Measurements from ENCODE around the gene C4orf50.

C4orf50 gene

DNA sequence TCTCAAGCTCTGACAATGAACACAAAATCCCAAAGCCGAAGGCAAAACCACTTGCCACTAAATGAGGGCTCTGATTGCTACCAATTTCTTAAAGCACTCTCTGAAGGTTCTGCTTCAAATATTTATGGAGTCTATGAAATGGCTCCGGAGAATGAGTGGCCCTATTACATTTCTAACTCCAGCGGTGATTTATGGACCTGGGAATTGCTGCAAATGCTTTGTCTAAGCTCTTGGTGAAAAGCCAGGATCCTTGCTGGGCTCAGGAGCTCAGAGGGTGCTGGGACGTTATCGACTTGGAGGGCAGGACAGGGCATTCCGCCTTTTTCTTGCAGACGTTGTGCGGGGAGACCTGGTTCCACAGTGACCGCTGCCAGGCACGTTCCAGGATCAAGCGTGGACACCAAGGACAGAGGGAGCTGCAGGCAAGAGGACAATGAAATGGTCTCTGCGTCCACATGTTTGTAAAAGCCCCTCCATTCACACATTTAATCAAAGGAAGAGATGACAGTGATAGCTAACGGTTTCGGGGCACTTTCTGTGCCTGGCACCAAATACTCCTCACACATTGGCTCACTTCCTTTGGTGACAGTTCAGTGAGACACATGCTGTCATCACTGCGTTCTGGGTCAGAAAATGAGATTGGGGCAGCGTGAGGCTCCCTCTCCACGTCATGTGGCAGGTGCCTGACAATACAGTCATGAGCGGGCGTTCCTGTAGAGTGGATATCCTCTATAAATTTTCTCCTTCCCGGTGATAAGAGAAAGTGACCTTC, 58.8 kb downstream of the C4orf50 start:
- Histone ChIP-seq H3K4me1 (ENCODE audit: insufficient read depth, low read length, severe bottlenecking) (no peaks in the 10 kb centered on the region), H3K36me3 (ENCODE audit: insufficient read depth, low read length) (no peaks in the 10 kb centered on the region), H3F3A (ENCODE audit: insufficient read depth, low read length) (no peaks in the 10 kb centered on the region), H3K9ac (ENCODE audit: low read length) (no peak overlapping the region), H3K27me3 (ENCODE audit: insufficient read depth, low read length) (no peaks in the 10 kb centered on the region), H3K4me2 (ENCODE audit: low read length) (no peak overlapping the region), H3K27ac (ENCODE audit: low read depth, low read length, poor library complexity, severe bottlenecking) (no peak overlapping the region), H2AFZ (ENCODE audit: low read length) (no peak overlapping the region), H3K79me2 (ENCODE audit: insufficient read depth, low read length) (no peaks in the 10 kb centered on the region), H3K9me2 (ENCODE audit: low read depth, low read length) (no peaks in the 10 kb centered on the region), H4K20me1 (ENCODE audit: insufficient read depth, low read length) (no peaks in the 10 kb centered on the region), H3K4me3 (ENCODE audit: low read depth, low read length, poor library complexity, severe bottlenecking) (no peak overlapping the region), H3K9me3 (ENCODE audit: low read length) (no peaks in the 10 kb centered on the region)
- no peak for TF ChIP-seq EZH2 (IDR thresholded peaks at IDR 0.05; ENCODE audit: borderline replicate concordance, low read length)
- TF ChIP-seq, protein P1, sequence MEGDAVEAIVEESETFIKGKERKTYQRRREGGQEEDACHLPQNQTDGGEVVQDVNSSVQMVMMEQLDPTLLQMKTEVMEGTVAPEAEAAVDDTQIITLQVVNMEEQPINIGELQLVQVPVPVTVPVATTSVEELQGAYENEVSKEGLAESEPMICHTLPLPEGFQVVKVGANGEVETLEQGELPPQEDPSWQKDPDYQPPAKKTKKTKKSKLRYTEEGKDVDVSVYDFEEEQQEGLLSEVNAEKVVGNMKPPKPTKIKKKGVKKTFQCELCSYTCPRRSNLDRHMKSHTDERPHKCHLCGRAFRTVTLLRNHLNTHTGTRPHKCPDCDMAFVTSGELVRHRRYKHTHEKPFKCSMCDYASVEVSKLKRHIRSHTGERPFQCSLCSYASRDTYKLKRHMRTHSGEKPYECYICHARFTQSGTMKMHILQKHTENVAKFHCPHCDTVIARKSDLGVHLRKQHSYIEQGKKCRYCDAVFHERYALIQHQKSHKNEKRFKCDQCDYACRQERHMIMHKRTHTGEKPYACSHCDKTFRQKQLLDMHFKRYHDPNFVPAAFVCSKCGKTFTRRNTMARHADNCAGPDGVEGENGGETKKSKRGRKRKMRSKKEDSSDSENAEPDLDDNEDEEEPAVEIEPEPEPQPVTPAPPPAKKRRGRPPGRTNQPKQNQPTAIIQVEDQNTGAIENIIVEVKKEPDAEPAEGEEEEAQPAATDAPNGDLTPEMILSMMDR (IDR thresholded peaks at IDR 0.05; ENCODE audit: low read length) = no peak

DNA sequence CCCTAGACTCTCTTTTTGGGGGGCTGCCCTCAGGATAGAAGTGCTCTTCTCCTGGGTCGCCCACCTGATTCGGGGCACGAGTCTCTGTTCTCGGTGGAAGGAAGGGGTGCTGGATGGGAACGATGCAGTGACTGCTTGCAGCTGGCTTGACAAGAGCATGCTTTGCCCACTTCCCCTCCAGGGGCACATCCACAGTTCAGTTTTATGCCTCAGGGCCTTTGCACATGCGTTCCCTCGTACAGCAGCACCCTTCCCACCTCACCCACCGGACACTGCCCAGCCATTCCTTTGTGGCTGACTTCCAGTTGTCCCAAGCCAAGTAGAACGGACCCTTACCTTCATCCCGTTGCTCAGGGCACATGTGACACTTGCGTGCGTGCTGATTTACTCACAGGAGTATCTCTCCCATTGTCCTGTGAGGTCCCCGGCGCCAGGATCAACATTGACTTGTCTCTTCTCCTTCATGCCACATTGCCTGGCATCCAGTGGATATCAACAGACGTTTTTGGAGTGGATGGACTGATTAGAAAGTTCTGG, 60.0 kb downstream of the C4orf50 start:
- H3K79me2 ChIP-seq (ENCODE audit: insufficient read depth, low read length) = no peaks in the 10 kb centered on the region
- H3K4me1 ChIP-seq (ENCODE audit: insufficient read depth, low read length, severe bottlenecking) = no peaks in the 10 kb centered on the region
- no peak overlapping the region for H3K4me3 ChIP-seq (ENCODE audit: low read depth, low read length, poor library complexity, severe bottlenecking)
- no peaks in the 10 kb centered on the region for H3K9me3 ChIP-seq (ENCODE audit: low read length)
- no peaks in the 10 kb centered on the region for H3F3A ChIP-seq (ENCODE audit: insufficient read depth, low read length)
- no peaks in the 10 kb centered on the region for H3K36me3 ChIP-seq (ENCODE audit: insufficient read depth, low read length)
- no peaks in the 10 kb centered on the region for H4K20me1 ChIP-seq (ENCODE audit: insufficient read depth, low read length)
- no peak overlapping the region for H3K27ac ChIP-seq (ENCODE audit: low read depth, low read length, poor library complexity, severe bottlenecking)
- no peak overlapping the region for H3K4me2 ChIP-seq (ENCODE audit: low read length)
- H3K27me3 ChIP-seq (ENCODE audit: insufficient read depth, low read length) = no peaks in the 10 kb centered on the region
- no peak overlapping the region for H3K9ac ChIP-seq (ENCODE audit: low read length)
- H3K9me2 ChIP-seq (ENCODE audit: low read depth, low read length) = no peaks in the 10 kb centered on the region
- H2AFZ ChIP-seq (ENCODE audit: low read length) = no peak overlapping the region
- TF ChIP-seq, protein P1 (IDR thresholded peaks at IDR 0.05; ENCODE audit: low read length) = no peak
- TF ChIP-seq EZH2 (IDR thresholded peaks at IDR 0.05; ENCODE audit: borderline replicate concordance, low read length) = no peak

DNA sequence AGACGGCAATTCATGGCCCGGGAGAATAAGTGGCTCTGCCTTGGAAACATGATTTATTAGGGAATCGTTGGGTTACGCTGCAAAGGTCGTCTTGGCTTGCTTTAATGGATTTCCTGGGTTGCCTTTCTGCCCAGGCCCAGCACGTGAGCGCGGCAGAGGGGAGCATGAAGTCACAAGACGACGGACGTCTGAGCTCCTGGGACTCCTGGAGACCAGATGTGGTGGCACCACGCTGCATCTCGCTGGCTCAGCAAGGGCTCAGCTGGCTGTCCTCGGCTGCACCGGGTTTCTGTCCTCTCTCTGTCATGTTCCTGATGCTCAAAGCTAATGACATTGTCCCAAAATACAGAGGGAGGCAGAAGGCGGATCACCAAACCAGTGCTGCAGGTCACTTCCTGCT, 61.2 kb downstream of the C4orf50 start:
- Histone ChIP-seq H3K79me2 (ENCODE audit: insufficient read depth, low read length) (no peaks in the 10 kb centered on the region), H3K4me2 (ENCODE audit: low read length) (no peak overlapping the region), H3F3A (ENCODE audit: insufficient read depth, low read length) (no peaks in the 10 kb centered on the region), H3K9ac (ENCODE audit: low read length) (no peak overlapping the region), H2AFZ (ENCODE audit: low read length) (no peak overlapping the region), H3K4me3 (ENCODE audit: low read depth, low read length, poor library complexity, severe bottlenecking) (no peak overlapping the region), H3K27me3 (ENCODE audit: insufficient read depth, low read length) (no peaks in the 10 kb centered on the region), H3K4me1 (ENCODE audit: insufficient read depth, low read length, severe bottlenecking) (no peaks in the 10 kb centered on the region), H3K9me3 (ENCODE audit: low read length) (no peaks in the 10 kb centered on the region), H3K27ac (ENCODE audit: low read depth, low read length, poor library complexity, severe bottlenecking) (no peak overlapping the region), H3K36me3 (ENCODE audit: insufficient read depth, low read length) (no peaks in the 10 kb centered on the region), H3K9me2 (ENCODE audit: low read depth, low read length) (no peaks in the 10 kb centered on the region), H4K20me1 (ENCODE audit: insufficient read depth, low read length) (no peaks in the 10 kb centered on the region)
- TF ChIP-seq, protein P1 (IDR thresholded peaks at IDR 0.05; ENCODE audit: low read length) = no peak
- no peak for TF ChIP-seq EZH2 (IDR thresholded peaks at IDR 0.05; ENCODE audit: borderline replicate concordance, low read length)

Measured in OCI-LY1 (cell line).